ENCODE data around the gene ATR. TPM values are rescaled to one million over a fixed set of nuclear protein-coding genes. Genes with fewer than 3 reads are reported as not detected.
"Not testable (repeated sequence)": the region's sequence is repeated elsewhere in the genome, so short reads cannot be mapped to it uniquely, and the experiment has no call there.

The ATR gene
- total RNA-seq, 1 donor from 2014 or later, result 39.1 TPM

DNA sequence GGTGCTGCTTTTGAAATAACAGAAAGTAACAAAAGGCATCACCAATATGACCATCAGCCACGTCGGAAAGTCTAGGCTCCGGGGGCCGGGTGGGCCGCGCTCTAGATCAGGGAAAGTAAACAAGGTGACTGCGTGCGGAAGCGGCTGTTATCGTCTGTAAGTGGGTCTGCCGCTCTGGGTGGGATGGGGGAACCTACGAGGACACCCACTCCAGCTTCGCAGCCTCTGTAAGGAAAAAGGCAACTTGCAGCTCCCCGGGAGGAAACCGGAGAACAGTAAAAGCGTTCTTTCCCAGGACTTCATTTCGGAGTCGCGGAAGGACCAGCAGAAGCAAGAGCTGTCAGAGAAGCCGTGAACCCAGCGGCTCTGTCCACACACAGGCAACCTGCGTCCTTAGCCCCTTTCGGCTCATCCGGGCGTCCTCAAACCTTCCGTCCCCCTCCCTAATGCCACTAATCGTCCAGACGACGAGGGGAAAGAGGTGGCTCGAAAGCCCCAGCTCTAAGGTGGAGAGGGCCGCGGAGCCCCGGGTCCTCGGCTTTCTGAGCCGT is 131.2 kb downstream of the ATR start:
- DNase-seq, result peak; percentile 40

DNA sequence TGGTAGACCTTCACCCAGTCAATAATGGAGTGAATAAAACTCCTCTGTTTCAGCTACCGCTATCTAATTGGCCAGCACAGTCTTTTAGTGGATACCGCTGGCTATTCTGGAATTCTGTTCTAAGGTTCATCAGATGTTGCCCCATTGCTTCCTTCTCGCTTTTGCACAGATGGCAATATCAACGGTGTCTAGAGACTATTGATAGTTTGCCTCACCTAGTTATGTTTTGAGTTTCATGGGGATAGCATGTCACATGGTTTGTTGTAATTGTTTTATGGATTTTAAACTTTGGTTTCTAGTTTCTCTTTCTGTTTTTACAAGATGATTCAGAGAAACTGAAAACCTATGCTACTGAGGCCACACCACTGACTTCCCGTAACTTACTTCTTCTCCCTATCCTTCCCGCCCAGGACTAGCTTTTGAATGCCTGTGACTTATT is 132.7 kb downstream of the ATR start:
- DNase-seq, result no peak

DNA sequence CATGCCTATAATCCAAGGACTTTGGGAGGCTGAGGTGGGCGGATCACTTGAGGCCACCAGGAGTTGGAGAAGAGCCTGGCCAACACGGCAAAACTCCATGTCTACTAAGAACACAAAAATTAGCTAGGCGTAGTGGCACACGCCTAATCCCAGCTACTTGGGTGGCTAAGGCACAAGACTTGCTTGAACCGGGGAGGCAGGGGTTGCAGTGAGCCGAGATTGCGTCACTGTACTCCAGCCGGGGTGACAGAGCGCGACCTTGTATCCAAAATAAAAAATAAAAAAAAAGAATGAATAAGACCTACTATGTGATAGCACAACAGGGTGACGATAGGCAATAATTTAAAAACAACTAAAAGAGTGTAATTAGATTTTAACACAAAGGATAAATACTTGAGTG is 134.2 kb downstream of the ATR start:
- DNase-seq, result no peak

DNA sequence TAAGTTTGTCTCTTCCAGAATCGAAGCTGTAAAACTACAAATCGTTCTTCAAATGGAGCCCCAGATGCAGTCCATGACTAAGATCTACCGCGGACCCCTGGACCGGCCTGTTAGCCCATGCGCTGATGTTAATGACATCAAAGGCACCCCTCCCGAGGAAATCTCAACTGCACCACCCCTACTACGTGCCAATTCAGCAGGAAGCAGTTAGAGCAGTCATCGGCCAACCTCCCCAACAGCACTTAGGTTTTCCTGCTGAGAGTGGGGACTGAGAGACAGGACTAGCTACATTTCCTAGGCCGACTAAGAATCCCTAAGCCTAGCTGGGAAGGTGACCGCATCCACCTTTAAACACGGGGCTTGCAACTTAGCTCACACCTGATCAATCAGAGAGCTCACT is 135.5 kb downstream of the ATR start:
- not testable (repeated sequence) for DNase-seq

DNA sequence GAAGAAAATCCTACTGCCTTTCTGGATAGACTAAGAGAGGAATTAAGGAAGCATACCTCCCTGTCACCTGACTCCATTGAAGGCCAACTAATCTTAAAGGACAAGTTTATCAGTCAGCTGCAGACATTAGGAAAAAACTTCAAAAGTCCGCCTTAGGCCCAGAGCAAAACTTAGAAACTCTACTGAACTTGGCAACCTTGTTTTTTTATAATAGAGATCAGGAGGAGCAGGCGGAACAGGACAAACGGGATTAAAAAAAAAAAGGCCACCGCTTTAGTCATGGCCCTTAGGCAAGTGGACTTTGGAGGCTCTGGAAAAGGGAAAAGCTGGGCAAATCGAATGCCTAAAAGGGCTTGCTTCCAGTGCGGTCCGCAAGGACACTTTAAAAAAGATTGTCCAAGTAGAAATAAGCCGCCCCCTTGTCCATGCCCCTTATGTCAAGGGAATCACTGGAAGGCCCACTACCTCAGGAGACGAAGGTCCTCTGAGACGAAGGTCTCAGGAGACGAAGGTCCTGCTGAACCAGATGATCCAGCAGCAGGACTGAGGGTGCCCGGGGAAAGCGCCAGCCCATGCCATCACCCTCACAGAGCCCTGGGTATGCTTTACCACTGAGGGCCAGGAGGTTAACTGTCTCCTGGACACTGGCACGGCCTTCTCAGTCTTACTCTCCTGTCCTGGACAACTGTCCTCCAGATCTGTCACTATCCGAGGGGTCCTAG is 138.9 kb downstream of the ATR start:
- DNase-seq, result not testable (repeated sequence)

DNA sequence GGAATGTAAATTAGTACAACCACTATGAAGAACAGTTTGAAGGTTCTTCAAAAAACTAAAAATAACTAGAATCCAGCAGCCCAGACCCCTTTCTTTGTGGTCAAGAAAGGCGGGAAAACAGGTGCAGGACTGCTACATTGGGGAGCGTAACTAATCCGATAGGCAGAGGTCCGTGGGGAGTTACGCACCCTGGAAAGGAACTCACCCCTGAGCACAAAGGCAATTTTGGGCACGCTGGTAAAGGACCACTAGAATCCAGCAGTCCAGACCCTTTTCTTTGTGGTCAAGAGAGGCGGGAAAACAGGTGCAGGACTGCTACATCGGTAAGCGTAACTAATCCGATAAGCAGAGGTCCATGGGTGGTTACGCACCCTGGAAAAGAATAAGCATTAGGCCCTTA is 140.4 kb downstream of the ATR start:
- DNase-seq, result not testable (repeated sequence)

DNA sequence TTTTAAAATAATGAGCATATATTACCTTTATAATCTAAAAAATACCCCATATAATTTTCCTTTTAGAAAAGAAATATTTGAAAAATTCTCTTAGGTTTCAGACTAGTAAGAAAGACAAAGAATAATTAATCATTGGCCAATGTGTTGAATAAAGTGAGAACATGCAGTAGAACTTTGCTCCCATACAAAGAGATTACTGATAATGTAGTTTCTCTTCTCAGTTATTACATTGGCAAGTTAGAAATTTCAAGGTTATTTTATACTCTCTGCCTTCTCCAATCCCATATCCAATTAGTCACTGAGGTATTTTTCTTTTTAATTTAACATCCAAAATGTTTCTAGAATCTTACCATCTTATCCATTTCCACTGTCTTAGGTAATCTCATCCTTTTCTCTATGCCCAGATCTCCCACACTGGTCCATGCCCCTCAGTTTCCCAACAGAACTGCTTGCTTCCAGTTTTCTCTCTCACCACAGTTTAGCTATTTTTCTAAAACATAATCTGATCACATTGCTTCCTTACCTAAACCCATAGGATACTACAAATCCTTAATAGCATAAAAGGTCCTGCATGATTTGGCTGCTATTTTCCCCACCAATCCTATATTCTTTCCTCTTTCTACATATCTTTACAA is 141.5 kb downstream of the ATR start:
- DNase-seq, result no peak

DNA sequence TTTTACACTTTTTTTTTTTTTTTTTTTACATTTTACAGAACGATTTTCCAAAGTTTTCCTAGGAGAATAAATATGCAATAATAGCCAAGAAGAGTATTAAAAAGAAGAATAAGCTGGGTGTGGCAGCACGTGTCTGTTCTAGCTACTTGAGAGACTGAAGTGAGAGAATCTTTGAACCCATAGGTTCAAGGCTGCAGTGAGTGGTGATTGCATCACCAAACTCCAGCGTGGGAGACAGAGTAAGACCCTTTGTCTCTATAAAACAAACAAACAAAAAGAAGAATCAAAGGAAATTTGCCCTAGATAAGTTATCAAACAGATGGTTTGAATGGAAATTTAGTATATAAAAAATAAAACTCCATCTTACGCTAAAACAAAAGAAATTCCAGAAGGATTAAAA is 144.0 kb downstream of the ATR start:
- DNase-seq, result no peak

DNA sequence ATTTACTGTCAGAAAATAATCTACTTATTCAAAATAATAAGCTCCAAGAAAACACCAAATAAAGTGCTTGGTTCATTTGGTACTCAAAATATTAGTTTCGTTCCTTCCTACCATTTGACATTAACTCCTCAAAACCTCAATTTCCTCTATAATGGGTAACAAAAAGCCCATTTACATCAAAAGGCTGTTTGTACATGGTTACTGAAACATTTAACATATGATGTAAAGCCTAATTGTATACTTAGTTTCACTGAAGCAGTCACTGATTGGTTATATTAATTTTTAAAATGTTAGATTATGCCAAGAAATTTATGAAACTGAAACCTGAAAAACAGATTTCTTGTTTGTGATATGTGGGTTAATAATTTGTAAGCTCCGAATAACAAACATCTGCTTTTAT is 145.4 kb downstream of the ATR start:
- DNase-seq, result no peak

DNA sequence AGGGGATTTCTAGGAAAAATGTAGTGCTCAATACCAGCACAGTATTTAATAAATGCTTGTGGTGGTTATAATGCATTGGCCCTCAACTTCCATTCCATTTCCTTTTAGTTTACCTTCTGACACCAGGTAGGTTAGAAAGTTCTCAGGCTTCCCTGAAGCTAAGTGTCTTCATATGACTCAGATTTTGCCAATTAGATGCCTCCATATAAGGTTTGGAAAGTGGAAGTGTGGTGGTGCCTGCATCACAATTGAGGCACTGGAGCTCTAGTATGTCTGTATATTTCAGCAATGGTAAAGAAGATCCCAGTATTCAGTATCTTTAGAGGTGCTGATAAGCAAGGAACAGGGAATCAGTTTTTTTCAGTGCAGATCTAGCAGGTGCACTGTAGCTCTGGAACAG is 149.0 kb downstream of the ATR start:
- DNase-seq, result no peak

DNA sequence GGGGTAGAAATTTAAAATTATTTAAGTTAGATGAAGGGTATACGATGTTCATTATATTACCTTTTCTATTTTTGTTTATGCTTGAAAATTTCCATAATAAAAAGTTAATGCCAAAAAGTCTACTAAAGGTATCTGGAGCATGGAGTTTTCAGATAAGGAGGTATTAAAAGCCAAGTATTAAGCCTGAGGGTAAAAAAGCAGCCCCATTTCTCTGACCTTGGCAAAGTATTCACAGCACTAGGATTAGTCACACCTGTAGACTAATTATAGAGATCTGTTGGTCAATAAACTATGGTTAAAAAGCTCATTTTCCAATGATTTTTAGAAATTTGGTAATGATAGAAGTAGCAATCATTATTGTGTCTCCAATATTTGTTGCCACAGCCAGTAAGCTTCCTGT is 153.8 kb downstream of the ATR start:
- DNase-seq, result no peak

DNA sequence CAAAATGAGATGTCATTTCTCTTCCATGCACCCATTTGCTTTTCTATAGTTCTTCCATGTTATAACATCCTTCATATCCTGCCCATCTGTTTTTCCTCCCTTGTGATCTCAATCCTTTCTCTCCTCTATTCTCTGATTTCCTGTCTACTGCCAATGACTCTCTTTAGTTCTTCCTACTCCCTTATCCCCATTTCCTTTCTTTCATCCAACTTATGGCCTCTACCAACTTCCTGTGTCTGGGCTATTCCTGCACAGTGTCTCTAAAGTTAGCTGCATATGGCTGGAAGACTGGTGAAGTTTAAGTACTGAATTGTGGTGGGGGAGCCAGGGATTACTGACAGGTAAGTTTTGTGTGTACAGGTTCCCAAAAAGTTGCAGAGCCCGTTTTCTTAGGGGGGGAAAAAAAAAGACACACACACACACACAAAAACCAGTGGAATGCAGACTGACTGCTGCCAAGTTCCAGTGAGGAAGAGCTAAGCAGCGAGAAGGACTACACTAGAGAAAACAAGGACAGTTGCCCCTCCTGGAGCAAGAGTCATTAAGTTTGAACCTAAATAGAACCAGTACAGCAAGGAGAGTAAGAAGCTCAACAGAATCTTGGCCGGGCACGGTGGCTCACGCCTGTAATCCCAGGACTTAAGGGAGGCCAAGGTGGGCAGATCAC is 159.5 kb downstream of the ATR start:
- no peak for DNase-seq

DNA sequence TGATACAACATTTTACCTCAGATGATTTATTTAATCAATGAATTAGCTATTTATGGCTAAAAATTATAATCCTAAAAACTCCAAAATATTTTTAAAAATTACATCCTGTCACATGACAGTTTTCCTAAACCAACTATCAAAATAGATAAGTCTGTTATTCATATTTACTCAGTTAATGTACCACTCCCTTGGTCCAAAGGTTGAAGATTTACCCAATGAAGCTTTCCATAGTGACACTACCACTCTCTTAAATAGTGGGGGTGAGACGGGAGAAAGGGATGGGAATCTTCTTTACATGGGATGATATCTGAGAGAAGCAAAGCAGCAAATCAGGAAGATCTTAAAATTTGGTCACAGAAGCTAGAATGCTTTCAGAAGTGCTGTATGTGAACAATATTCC is 161.2 kb downstream of the ATR start:
- no peak for DNase-seq

DNA sequence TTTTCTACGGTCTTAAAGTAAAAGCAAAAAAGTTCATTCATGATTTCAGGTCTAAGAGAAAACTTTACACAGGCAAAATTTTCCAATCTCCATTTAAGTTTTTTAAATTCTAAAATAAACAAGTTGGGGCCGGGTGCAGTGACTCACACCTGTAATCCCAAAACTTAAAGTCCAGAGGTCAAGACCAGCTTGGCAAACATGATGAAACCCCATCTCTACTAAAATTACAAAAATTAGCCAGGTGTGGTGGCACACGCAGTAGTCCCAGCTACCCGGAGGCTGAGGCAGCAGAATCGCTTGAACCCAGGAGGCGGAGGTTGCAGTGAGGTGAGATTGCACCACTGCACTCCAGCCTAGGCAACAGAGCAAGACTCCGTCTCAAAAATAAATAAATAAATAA is 178.0 kb downstream of the ATR start:
- DNase-seq, result not testable (repeated sequence)

Small RNAs within 50 kb of the gene (small RNA-seq; reads per million reads assigned to genes)
- gene RNA5SP143, result not detected
- gene RNU1-100P, result not detected
- gene RNU6-1294P, result not detected

Other genes with a start within 250 kb of the ATR start
- 98.9 TPM for gene XRN1, start 130.7 kb downstream of the ATR start, total RNA-seq
- 3.1 TPM for gene PLS1, start 17.7 kb upstream of the ATR start, total RNA-seq
- gene TRPC1, start 145.3 kb upstream of the ATR start, total RNA-seq, result 157 TPM

All from occipital lobe (tissue), 3 donors.